ENCODE data around the gene UTS2R.

UTS2R gene

DNA sequence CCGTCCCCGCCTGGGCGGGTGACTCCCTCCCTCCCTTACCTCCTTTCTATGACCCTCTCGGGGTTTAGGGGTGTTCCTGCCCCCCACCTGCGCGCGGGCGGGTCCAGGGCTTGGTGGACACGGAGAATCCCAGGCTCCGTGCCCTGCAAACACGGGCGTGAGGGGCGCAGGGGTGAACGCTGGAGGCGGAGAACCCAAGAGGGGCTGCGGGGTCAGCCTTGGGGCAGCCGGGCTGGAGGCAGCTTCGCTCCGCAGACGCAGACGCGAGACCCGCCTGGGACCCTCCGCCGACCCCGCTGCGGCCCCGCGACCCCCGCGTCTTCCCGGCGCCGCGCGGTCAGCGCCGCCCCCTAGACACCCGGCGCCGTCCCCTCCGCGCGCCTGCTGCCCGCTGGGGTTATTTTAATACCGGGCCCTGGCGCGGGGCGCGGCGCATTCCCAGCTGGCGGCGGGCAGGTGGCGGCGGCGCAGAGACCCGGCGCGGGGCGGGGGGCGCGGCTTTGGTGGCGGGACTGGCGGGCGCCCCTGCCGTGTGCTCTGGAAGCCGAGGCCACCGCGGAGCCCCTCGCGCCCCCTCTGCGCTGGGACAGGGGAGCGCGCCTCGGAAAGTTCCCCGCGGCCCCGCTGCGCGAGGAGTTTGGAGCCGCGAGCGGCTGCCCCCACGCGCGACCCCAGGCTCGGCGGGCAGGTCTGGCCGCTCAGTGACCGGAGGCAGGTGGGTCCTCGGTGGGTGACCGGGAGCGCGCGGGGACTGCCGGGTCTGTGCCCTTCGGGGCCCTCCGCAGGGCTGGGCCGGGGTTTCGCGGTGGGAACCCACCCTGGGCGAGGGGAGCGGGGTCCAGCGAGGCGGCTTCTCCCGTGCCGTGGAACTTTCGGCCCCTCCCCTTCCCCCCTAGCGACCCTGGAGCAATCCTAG is at the start of gene UTS2R:
UTS2R (plus strand) TSS at position 433 of the 916 bp plus-strand sequence. CDS start 2,560 bp downstream, outside the sequence.
- no peak for DNase-seq

DNA sequence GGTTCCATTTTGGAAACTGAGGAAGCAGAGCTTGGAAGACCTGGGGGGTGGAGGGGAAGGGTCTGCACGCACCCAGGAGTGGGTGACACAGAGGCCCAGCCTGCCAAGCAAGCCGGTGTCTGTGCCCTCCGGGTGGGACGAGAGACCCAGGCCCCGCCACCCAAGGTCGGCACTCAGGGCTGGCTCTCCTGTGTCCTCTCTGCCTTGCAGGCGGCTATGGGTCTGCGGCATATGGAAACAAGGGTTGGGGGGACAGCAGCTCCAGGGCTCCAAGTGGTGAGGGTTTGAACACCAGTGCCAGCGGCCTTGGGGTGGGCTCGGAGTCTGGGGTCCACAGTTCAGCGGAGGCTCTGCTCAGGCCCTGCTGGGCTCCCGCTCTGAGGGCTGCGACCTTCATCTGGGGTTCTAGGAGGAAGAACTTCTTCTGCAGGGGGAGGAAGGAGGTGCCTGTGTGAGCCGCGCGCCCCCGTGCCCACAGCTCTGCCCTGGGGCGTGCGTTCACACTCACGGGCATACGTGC is 49.6 kb upstream of the UTS2R start:
- DNase-seq = no peak

DNA sequence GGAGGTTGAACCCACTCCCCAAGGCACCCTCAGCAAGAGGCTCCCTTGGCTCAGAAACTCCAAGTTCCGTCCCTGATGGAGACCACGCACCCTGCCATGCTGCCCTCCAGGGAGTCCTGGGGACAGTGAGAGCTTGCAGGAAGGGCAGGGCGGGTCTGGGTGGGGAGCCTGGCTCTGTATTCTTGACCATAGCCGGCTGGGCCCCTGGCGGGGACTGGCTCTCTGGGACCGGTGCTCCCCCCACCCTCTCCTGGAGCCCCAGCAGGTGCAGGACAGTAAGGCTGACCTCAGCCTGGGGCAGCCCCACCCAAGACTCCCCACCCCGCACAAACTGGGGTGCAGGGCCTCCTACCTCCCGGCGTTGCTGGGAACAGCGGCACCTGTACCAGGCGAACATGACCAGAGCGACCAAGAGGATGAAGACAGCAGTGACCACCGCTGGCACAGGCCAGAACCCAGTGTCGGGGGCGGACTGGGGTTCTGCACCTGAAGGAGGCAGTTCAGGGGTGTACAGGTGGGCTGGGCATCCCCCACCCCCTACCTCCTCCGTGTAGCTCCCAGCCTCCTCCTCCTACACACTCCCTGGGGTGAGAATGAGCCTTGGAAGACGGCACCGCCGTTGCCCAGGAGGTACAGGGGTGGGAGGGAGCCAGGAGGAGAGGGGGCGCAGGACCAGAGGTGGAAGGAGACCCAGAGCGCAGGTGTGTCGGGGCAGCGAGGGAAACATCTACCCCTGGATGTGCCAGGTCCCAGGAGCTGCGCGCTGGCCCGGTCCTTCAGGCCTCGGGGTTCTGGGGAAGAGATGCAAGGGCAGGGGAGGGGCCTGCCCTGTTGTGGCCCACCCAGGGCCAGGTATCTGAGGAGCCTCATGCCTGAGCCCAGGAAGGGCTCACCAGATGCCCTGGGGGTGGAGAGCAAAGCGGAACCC is 48.8 kb upstream of the UTS2R start:
- no peak for DNase-seq

DNA sequence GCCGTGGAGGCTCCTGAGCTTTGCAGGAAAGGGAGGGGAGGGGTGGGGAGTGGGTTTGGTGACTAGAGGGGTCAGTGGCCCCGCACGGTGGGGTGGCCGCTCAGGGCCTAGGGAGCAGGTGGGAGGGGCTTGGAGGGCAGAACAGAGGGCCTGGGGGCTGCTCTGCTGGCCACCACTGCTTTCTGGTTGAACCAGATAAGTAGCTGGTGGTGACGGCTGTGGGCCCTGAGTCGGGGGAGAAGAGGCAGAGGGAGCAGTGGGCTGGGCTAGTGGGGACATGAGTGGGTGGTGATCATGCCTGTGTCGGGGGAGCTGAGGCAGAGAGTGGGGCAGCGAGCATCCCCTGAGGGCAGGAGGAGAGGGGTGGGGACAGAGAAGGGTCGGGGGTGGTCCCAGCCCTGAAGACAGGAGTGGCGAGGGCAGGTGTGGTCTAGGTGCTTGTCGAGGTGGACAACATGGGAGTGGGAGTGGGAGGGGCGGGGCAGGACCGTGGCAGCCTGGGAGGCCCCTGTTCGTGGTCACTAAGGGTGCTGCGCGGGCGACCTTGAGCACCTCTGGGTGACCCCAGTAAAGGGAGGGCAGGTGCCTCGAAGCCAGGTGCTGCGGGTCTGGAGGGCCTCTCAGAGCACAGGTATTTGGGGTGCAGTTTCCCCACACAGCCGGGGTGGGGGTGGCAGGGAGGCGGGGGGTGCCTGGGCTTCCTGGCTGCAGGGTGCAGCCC is 47.9 kb upstream of the UTS2R start:
- no peak for DNase-seq

DNA sequence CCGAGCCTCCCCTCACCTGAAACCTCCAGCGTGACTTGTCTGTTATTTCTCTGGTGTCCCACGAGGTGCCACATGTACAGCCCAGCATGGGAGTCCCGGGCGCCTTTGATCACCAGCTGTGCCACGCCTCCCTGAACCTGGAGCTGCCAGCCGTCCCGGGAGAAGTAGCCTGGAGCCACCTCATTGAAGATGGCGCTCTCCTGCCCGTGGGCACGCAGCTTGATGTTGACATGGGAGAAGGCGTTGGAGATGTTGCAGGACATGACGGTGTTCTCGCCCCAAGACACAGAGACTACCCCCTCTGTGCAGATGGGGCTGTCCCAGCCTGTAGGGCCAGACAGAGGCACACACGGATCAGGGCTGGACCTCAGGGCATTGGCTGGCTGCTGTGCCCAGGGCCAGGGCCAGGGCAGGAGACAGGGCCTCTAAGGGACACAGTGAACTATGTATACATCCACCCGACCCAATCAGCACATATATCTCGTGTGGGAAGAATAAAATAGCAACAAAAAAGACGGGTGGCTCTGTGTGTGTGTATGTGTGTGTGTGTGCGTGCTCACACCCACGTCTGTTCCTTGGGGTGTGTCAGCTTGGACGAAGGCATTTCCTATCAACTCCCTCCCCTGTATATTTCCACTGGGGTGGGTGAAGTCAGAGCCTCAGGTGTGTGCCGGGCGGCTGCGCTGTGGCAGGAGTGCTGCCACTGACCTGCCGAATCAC is 46.8 kb upstream of the UTS2R start:
- DNase-seq = no peak

DNA sequence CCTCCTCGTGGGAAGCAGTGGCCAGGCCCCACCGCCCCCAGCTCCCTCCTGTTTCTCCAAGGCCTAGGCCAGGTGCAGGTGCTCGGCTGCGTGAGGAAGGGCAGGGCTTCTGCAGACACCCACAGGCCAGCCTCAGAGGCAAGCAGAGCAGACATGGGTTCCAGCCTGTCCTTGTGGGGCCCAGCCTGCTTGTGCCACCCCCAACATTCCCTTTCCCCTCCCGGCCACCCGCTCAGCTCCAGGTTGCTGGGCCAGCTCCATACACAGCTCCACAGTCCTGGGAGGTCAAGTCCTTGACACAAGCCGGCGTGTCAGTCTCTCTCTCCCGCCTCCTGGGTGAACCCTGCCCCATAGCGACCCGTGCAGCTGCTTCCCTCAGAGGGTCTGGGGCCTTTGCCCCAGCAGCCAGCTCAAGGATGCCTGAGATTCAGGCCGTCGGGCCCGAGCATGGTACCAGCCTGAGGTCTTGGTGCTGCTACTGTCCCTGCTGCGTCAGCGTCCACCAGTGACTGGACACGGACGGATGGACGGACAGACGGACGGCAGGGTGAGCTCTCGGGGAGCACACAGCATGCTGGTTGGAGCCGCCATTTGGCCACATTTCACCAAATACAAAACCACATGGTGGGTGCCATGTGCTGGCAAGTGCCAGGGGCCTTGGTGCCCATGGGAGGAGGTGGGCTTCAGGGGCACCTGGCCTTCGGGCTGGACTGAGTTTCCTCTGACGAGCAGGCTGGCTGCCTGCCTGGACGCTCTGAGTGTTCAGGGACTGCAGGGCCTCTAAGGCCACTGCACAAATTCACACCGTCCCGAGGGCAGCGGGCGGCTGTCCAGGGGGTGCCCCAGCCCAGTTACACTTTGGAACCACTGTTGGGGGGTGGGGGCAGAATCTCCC is 46.0 kb upstream of the UTS2R start:
- no peak for DNase-seq

DNA sequence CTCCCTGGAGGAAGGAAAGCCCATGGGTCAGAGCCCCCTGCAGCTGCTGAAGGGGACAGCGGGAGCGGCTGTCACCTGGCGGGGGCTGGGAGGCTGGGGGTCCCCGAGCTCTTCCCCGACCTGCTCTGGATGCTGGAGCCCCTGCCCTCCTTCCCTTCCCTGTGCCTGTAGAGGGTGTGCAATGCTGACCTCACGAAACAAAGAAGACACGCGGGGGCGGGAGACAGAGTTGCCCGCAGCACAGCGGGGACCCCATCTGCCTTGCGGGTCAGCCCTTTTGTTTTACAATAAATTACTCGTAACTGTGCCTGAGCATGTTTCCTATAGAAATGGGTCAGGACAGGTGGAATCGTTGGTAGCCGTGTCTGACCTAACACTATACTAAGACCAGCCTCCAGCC is 44.3 kb upstream of the UTS2R start:
- no peak for DNase-seq

DNA sequence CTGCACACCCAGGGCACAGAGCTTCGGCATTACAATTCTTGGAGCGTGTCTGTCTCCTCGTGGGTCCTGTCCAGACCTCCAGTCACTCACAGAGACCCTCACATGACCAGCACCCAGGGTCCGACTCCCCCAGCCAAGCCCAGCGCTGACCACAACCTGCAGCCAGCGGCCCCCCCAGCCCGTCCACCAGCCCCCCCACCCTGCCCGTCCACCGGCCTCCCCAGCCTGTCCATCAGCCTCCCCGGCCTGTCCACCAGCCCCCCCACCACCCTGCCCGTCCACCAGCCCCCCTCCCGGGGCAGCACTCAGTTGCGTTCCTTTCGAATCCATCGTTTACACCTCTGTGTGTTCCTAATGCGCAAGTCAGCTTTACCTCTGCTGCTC is 43.8 kb upstream of the UTS2R start:
- no peak for DNase-seq

DNA sequence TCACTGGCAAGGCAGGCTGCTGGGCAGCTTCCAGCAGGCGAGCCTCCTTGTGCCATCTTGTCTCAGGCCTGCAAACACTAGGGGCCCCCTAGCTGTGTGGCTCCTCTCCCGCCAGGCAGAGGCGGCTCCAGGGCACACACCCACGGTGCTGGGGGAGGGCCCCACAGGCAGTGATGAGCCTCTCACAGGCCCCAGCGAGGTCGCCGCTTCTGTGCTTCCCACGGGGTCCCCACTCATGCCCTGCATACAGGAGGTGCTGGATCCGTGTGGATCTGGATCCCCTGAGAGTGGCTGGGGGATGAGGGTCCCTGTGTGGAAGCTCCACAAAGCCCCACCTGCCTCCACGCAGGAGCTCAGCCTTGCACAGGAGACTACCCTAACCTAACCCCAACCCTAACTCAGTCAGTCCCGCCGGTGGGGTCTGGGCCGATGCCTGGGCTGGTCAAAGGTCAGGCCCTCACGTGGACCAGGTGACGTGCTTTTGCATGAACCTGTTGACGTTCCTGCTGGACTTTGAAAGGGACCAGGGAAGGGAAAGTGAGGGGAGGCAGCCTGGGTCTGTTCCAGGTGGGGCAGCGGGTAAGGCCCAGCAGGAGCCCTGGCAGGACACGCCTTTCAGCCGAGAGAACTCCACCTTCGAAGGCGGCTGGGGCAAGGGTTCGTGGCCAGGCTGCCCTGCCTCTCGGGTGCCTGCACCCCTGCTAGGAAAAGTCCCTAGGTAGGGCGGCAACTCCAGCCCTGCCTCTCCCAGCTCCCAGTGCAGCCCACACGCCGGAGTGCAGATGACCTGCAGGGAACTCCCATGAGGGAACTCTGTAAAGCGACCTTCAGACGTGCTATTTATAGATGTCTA is 43.2 kb upstream of the UTS2R start:
- no peak for DNase-seq

DNA sequence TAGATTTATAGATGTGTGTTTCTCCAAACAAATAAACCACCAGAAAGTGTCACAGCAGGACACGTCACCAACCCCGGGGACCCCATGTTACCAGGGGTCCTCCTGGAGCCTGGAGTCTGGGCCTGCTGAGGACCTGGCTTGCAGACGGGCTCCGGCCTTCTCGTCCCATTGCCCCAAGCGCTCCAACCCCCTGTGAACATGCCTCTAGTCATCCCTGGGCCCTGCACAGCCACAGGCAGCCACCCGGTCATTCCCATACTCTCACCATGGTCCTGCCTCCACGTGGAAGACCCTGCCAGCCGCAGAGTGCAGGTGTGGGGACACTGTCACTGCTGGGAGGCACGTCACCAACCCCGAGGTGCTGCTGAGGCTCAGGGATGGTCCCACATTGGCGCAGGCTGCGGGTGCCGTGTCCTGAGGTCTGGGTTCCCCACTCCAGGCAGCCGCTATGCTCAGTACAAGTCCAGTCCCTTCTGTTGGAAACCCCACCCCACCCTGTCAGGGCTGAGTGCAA is 42.5 kb upstream of the UTS2R start:
- DNase-seq = no peak

DNA sequence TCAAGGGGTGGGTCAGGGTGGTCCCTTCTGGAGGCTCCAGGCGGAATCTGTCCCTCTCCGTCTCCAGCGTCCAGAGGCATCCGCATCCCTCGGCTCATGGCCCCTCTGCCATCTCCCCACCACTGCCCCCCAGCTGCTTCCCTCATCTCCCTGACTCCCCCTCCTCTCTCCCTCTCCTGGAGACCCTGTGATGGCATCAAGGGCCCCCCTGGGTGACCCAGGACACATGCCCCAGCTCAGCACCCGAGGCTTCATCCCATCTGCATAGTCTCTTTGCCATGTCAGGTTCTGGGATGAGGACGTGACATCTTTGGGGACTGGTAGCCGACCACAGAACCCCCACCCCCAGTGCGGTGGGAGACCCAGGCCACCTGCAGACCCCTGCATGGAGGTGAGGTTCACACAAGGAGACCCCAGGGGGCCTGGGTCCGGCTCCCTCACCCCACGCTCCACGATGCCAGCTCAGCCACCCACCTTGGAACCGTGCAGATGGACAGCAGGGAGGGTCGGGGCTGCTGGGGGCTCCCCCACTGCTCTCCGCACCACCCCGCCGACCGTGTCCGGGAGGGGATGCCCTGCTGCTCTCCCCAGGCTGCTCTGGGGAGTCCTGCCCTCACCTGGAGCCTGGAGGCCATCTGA is 41.8 kb upstream of the UTS2R start:
- DNase-seq = no peak

DNA sequence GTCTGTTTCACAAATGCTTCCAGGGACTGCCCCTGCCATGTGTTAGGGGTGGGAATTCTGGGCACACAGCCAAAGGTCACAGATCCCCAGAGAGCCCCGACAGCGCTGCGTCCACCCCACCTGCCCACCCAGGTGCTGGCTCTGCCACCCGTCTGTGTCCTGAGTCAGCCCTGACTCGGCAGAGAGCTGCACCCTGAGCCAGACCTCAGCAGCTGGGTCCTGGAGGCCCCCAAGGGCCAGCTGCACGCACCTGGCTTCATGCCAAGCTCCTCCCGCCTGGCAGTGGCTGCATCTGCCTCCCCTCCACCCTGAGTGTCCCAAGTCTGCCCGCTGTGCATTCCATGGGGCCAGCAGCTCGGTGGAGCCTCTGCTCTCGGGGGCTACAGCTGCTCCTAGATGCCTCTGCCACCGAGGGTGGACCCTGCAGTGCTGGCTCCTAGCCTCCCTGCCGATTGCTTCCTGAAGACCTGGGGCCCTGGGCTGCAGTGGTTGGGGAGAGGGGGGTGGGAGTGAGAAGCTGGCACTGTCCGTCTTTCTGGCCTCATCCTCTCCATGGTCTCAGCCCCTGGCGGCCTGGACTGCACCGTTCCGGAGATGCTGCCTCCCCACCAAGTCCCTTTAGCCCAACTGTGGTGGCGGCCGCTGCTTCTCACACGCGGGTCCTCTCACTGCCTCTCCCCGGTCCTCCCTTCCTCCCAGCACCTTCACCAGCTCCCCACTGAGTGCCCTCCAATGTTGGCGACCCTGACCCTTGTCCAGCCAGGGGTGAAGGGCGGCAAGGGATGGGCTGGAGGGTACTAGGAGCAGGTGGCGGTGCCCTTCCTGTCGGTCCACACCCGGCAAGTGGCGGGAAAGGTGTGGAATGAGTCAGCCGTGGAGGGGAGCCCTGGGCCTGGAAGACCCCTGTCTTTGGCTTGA is 41.0 kb upstream of the UTS2R start:
- no peak for DNase-seq

DNA sequence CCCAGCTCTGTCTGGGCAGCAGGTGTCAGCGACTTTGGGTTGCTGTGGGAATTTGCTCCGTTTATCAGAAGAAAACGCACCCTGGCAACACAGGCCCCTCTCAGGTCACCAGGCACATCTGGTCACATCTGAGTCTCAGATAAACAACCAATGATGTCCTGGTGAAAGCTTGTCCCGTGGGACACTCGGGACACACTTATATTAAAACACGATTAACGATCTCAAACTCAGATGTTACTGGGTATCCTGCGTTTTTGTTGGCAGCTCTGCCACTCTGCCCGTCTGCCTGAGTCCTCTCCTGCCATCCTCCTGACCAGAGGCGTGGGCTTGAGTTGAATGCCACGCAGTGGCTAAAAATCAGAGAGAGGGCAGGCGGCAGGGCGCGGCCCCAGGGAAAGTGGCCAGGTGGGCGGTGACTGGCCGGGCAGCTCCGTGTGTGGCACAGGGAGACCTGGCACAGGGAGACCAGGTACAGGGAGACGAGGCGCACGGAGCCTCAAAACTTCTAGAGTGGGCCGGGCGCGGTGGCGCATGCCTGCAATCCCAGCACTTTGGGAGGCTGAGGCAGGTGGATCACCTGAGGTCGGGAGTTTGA is 40.1 kb upstream of the UTS2R start:
- DNase-seq = no peak

DNA sequence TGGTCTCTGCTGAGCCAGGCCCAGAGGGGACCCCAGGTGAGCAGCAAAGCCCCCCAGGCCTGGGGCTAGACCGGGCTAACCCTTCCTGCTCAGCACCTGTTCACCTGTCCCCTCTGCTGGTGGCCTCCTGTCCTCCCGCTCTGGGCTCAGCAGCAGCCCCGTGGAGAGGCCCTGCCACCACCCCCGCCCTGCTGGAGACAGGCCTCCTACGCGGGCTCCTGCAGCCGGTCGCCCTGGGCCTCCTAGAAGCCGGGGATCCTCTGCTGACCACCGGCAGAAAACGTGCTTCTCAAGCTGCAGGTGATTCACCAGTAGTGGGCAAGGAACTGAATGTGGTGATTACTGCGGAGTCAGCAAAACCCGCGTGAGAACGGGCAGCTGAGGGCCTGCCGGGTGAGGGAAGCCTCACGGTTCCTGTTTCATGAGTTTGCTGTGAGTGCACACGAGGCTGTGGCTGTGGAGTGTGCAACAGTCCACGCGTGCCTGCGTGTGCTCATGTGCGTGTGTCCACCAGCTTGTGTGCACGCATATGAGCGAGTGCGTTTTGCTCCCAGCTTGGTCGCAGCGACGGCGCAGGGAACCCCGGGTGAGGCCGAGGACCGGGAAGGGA is 38.8 kb upstream of the UTS2R start:
- no peak for DNase-seq

DNA sequence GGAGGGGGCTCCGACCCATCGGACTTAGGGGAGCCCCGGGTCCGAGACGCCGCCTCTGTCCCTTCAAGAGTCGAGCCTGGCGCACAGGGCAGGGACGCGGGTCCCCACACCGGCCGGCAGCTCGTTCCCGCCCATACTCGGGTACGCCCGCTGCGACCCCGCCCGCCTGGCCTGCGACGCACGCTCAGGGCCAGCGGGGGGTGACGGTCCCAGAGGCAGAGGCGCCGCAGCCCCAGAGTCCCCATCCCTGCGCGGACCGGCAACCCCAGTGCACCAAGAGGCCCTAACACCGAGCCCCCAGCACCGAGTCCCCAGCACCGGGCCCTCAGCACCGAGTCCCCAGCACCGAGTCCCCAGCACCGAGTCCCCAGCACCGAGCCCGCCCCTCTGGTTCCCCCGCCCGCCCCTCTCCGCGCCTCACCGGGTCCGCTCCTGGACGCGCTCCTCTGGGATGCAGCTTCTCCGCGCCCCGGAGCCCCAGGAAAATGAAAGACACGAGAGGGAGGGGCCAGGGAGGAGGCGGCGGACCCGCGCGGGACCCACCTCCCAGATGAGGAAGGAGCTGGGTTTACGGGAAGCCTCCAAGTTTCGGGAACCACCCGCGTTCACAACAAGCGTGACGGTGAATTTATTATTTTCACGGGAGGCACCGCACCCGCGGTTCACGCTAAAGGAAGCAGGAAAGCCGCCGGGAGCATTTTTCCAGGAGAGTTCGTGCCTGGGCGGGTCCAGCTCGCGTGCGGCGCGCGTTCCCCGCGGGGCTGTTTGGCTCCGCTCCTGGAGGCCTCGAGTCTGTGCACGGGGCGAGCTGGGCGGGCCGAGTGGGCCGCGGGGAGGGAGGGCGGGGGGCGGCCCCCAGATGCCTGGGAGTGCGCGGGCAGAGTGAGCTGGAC is 38.0 kb upstream of the UTS2R start, which contains the start of gene SECTM1:
SECTM1 (minus strand) TSS at position 488 of the 893 bp plus-strand sequence. CDS start 6,526 bp downstream, outside the sequence.
- DNase-seq = no peak

DNA sequence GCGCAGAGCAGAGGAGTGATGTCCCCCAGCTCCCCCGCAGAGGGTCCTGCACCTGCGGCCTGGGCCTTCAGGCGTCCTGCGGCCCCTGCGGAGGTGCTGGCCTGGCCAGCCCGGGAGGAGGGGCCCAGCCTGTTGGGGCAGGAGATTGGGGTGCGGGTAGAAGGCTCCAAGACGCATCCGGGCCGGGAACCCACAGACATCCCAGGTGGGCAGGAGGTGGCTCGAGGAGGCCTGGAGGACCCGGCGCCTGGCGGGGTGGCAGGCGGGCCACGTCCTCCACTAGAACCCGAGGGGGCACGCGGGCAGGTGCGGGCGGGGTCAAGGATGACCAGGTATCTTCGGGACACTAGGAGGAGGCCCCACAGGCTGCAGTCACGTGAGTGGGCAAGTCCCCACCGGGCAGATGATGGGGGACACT is 37.4 kb upstream of the UTS2R start:
- no peak for DNase-seq

All from hippocampal formation (tissue), 2 donors.